SK-N-SH (cell line): ENCODE data around the gene HHAT. TPM values are rescaled to one million over a fixed set of nuclear protein-coding genes. Genes with fewer than 3 reads are reported as not detected.
A peak's percentile ranks its signal among the peaks of the same experiment; 100 is the strongest.

ENCODE experiments used
- CTCF ChIA-PET: fragments of 300-600, 350-600 bp; formaldehyde crosslinking; extraction: SDS; loops from one replicate; lab custom pipeline; 2021; lab: Yijun Ruan, JAX
- POLR2A ChIA-PET: fragments of 350-600 bp; sonication (Branson Sonifier 250); formaldehyde crosslinking; extraction: SDS; loops from one replicate; lab custom pipeline; 2020; ENCODE audit warnings: antibody characterized with exemption, inconsistent platforms; lab: Yijun Ruan, JAX
- DNase-seq: peaks from one replicate; pipeline ENCODE4 v3.0.0; 2012
- H2AFZ ChIP-seq: fragments of 200-600 bp; sonication (generic); 2 replicates; pipeline ENCODE4 v1.8.1; 2016; ENCODE audit warnings: antibody characterized with exemption, mild to moderate bottlenecking, low read depth
- H3F3A ChIP-seq: fragments of 200-600 bp; sonication (generic); replicated peaks from 2 replicates; pipeline ENCODE3; 2016; ENCODE audit warnings: antibody characterized with exemption, mild to moderate bottlenecking; ENCODE audit not compliant: insufficient read depth
- H3K27ac ChIP-seq, 2 experiments: fragments of 200-500 bp in 1 of 2; fragments of 200-600 bp in 1 of 2; sonication (Bioruptor generic) in 1 of 2; sonication (generic), shearing (Covaris generic) in 1 of 2; 2 replicates each; pipeline versions ENCODE4 v1.5.1 to v1.6.1; 2014 to 2016; ENCODE audit warnings: low read depth in 2 of 2, inconsistent platforms in 1 of 2, low read length in 1 of 2, mild to moderate bottlenecking in 1 of 2, mixed read lengths in 1 of 2
- H3K27me3 ChIP-seq: fragments of 200-600 bp; sonication (generic), shearing (Covaris generic); 2 replicates; pipeline ENCODE4 v1.6.1; 2016; ENCODE audit warnings: mixed run types; ENCODE audit not compliant: insufficient read depth
- H3K36me3 ChIP-seq, 2 experiments: fragments of 200-500 bp in 1 of 2; fragments of 200-600 bp in 1 of 2; sonication (Bioruptor generic) in 1 of 2; sonication (generic) in 1 of 2; replicated peaks in 1 of 2; 2 replicates each; pipeline versions ENCODE3 to v1.5.1; 2014 to 2016; ENCODE audit warnings: low read length in 1 of 2, mild to moderate bottlenecking in 1 of 2; ENCODE audit not compliant: insufficient read depth in 2 of 2, control insufficient read depth in 1 of 2
- H3K4me1 ChIP-seq, 2 experiments: fragments of 200-500 bp in 1 of 2; fragments of 200-600 bp in 1 of 2; sonication (Bioruptor generic) in 1 of 2; sonication (generic), shearing (Covaris generic) in 1 of 2; 2 replicates each; pipeline versions ENCODE4 v1.5.1 to v1.6.1; 2014 to 2016; ENCODE audit warnings: low read depth in 1 of 2, low read length in 1 of 2, mixed run types in 1 of 2; ENCODE audit not compliant: insufficient read depth in 2 of 2, control insufficient read depth in 1 of 2
- H3K4me2 ChIP-seq: fragments of 200-600 bp; sonication (generic), shearing (Covaris generic); 2 replicates; pipeline ENCODE4 v1.6.1; 2017; ENCODE audit warnings: mixed run types
- H3K4me3 ChIP-seq, 2 experiments: fragments of 200-500 bp in 1 of 2; fragments of 200-600 bp in 1 of 2; sonication (Bioruptor generic) in 1 of 2; sonication (generic), shearing (Covaris generic) in 1 of 2; 2 replicates each; pipeline versions ENCODE4 v1.5.1 to v1.8.1; 2014 to 2016; ENCODE audit warnings: low read depth in 2 of 2, inconsistent platforms in 1 of 2, low read length in 1 of 2, mild to moderate bottlenecking in 1 of 2, mixed read lengths in 1 of 2, moderate library complexity in 1 of 2
- H3K79me2 ChIP-seq: fragments of 200-600 bp; sonication (generic); 2 replicates; pipeline ENCODE4 v1.8.1; 2017; ENCODE audit warnings: mild to moderate bottlenecking; ENCODE audit not compliant: insufficient read depth
- H3K9ac ChIP-seq: fragments of 200-600 bp; sonication (generic); 2 replicates; pipeline ENCODE4 v1.6.1; 2017; ENCODE audit warnings: mixed run types
- H3K9me2 ChIP-seq: fragments of 200-600 bp; sonication (generic); 2 replicates; pipeline ENCODE4 v1.6.1; 2017; ENCODE audit warnings: mixed run types
- H3K9me3 ChIP-seq: fragments of 200-600 bp; sonication (generic); 2 replicates; pipeline ENCODE4 v1.6.1; 2017; ENCODE audit warnings: mixed run types, mild to moderate bottlenecking, moderate library complexity
- H4K20me1 ChIP-seq: fragments of 200-600 bp; sonication (generic); 2 replicates; pipeline ENCODE4 v1.6.1; 2017; ENCODE audit warnings: mild to moderate bottlenecking, mixed run types; ENCODE audit not compliant: insufficient read depth
- EZH2phosphoT487 ChIP-seq: fragments of 200-600 bp; sonication (generic); IDR thresholded peaks from 2 replicates; pipeline ENCODE4 v1.6.1; 2017; ENCODE audit warnings: low read depth, mixed run types, mild to moderate bottlenecking, antibody characterized with exemption, moderate library complexity, borderline replicate concordance
- GABPA ChIP-seq: IDR thresholded peaks from 2 replicates; pipeline ENCODE4 v1.4.0; 2012; ENCODE audit warnings: low read depth, mild to moderate bottlenecking
- GATA2 ChIP-seq: sonication (generic); formaldehyde crosslinking; IDR thresholded peaks from 2 replicates; pipeline ENCODE4 v1.5.0; 2020; ENCODE audit warnings: mild to moderate bottlenecking, missing genetic modification reagents
- JUND ChIP-seq: IDR thresholded peaks from 2 replicates; pipeline ENCODE4 v1.4.0; 2012
- MAX ChIP-seq: IDR thresholded peaks from 2 replicates; pipeline ENCODE4 v1.4.0; 2012; ENCODE audit warnings: low read depth
- NFIC ChIP-seq: IDR thresholded peaks from 2 replicates; pipeline ENCODE4 v1.4.0; 2012; ENCODE audit warnings: borderline replicate concordance
- RAD21 ChIP-seq: IDR thresholded peaks from 2 replicates; pipeline ENCODE4 v1.6.1; 2012; ENCODE audit warnings: mild to moderate bottlenecking, low read length
- REST ChIP-seq: IDR thresholded peaks from 2 replicates; pipeline ENCODE4 v1.6.1; 2012; ENCODE audit warnings: mild to moderate bottlenecking, low read depth, low read length, moderate library complexity
- TAF1 ChIP-seq: IDR thresholded peaks from 2 replicates; pipeline ENCODE4 v1.6.1; 2012; ENCODE audit warnings: low read depth, mild to moderate bottlenecking, low read length, moderate library complexity, borderline replicate concordance
- TCF12 ChIP-seq: IDR thresholded peaks from 2 replicates; pipeline ENCODE4 v1.4.0; 2012
- TEAD4 ChIP-seq: IDR thresholded peaks from 2 replicates; pipeline ENCODE4 v1.4.0; 2012; ENCODE audit warnings: mild to moderate bottlenecking, borderline replicate concordance; ENCODE audit not compliant: insufficient read depth
- WGBS: methylation state at CpG from one replicate; pipeline ENCODE4 v1.1.6; 2017; ENCODE audit warnings: low lambda C conversion rate; 5-methylcytosine and 5-hydroxymethylcytosine counted together
- polyA plus RNA-seq, 3 experiments: library from polyadenylated mRNA; depleted of rRNA; stranded (reverse); fragments of >200 nt; gene quantifications; 2 replicates each; pipeline ENCODE4 v1.2.3, GENCODE V29; 2012
- TF ChIP-seq, protein P1 (sequence below): fragments of 150-350 bp; IDR thresholded peaks from 2 replicates; pipeline ENCODE4 v1.6.1; 2016; ENCODE audit warnings: mild to moderate bottlenecking, low read depth, low read length
- TF ChIP-seq, protein P2 (sequence below): IDR thresholded peaks from 2 replicates; pipeline ENCODE4 v1.4.0; 2012; ENCODE audit warnings: low read depth, borderline replicate concordance
- TF ChIP-seq, protein P3 (sequence below): IDR thresholded peaks from 2 replicates; pipeline ENCODE4; 2012
- TF ChIP-seq, protein P4 (sequence below): fragments of 200-600 bp; sonication (generic); IDR thresholded peaks from 2 replicates; pipeline ENCODE4 v1.6.1; 2017; ENCODE audit warnings: antibody characterized with exemption, mild to moderate bottlenecking, moderate library complexity
- TF ChIP-seq, protein P5 (sequence below): IDR thresholded peaks from 2 replicates; pipeline ENCODE4 v1.4.0; 2012; ENCODE audit warnings: low read depth, borderline replicate concordance

The HHAT gene
- polyA plus RNA-seq, 1 of the 3 experiments (the other 2 are of a cell fraction): 8.1 TPM

DNA sequence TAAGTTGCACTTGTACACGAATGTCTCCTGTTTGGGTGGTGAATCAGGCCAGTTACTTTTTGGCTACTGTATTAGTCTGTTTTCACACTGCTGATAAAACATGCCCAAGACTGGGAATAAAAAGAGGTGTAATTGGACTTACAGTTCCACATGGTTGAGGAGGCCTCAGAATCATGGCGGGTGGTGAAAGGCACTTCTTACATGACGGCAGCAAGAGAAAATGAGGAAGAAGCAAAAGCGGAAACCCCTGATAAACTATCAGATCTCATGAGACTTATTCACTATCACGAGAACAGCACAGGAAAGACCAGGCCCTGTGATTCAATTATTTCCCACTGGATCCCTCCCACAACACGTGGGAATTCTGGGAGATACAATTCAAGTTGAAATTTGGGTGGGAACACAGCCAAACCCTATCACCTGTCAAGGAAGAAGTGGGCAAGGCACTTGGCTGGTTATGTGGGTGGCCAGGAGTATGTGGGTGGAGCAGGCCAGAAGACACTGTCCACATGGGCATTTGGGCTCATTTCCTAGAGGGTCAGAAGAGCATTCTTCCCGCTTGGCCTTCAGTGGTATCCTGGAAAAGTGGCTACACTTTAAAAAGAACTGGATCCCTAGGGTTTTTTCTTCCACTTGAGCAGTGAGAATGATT is 228.8 kb downstream of the HHAT start (continued):
- no peak for TF ChIP-seq MAX

DNA sequence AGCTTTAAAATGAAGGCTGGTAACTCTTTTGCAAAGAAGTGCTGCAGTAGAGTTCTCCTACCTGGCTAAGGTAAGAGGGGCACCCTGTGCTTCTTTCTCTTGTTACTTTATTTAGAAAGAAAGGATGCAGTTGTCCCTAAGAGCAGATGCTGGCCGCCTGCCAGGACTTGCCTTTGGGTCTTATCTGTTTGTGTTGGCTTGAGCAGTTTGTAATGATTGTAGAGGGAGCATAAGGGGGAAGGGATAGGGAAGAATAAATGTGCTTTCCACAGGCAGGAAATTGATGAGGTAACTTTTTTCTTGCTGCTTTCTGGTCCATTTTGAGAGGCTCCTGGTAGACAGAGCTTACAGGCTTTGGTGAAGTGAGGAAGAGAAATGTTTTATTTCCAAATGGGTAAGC is 229.6 kb downstream of the HHAT start:
- Histone ChIP-seq H3K4me3 (no peak overlapping the region), H3K27me3 (no peaks in the 10 kb centered on the region), H4K20me1 (no peaks in the 10 kb centered on the region), H3K4me1 (peaks cover 0 to 29% of the 10 kb centered on the region in 2 experiments; a peak in 2 of 4 replicates), H3K27ac (peak overlapping the region in 1 of 2 experiments; percentile 58; a peak in 2 of 4 replicates), H3K9ac (no peak overlapping the region), H3K36me3 (no peaks in the 10 kb centered on the region), H3K79me2 (no peaks in the 10 kb centered on the region), H2AFZ (no peak overlapping the region), H3K9me2 (no peaks in the 10 kb centered on the region), H3K4me2 (no peak overlapping the region), H3F3A (no peaks in the 10 kb centered on the region), H3K9me3 (no peaks in the 10 kb centered on the region)
- peak; percentile 44 for DNase-seq
- WGBS: 0% methylated on average over 1 of the region's 1 CpG
- no peak for TF ChIP-seq TAF1
- no peak for TF ChIP-seq TEAD4
- TF ChIP-seq, protein P1, sequence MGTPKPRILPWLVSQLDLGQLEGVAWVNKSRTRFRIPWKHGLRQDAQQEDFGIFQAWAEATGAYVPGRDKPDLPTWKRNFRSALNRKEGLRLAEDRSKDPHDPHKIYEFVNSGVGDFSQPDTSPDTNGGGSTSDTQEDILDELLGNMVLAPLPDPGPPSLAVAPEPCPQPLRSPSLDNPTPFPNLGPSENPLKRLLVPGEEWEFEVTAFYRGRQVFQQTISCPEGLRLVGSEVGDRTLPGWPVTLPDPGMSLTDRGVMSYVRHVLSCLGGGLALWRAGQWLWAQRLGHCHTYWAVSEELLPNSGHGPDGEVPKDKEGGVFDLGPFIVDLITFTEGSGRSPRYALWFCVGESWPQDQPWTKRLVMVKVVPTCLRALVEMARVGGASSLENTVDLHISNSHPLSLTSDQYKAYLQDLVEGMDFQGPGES: no peak
- TF ChIP-seq JUND: no peak
- TF ChIP-seq GATA2 (CRISPR knock-in tag): peak; percentile 41
- no peak for TF ChIP-seq REST
- TF ChIP-seq TCF12: no peak
- TF ChIP-seq, protein P2, sequence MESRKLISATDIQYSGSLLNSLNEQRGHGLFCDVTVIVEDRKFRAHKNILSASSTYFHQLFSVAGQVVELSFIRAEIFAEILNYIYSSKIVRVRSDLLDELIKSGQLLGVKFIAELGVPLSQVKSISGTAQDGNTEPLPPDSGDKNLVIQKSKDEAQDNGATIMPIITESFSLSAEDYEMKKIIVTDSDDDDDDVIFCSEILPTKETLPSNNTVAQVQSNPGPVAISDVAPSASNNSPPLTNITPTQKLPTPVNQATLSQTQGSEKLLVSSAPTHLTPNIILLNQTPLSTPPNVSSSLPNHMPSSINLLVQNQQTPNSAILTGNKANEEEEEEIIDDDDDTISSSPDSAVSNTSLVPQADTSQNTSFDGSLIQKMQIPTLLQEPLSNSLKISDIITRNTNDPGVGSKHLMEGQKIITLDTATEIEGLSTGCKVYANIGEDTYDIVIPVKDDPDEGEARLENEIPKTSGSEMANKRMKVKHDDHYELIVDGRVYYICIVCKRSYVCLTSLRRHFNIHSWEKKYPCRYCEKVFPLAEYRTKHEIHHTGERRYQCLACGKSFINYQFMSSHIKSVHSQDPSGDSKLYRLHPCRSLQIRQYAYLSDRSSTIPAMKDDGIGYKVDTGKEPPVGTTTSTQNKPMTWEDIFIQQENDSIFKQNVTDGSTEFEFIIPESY: no peak
- TF ChIP-seq EZH2phosphoT487: no peak
- TF ChIP-seq, protein P3, sequence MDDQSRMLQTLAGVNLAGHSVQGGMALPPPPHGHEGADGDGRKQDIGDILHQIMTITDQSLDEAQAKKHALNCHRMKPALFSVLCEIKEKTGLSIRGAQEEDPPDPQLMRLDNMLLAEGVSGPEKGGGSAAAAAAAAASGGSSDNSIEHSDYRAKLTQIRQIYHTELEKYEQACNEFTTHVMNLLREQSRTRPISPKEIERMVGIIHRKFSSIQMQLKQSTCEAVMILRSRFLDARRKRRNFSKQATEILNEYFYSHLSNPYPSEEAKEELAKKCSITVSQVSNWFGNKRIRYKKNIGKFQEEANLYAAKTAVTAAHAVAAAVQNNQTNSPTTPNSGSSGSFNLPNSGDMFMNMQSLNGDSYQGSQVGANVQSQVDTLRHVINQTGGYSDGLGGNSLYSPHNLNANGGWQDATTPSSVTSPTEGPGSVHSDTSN: no peak
- TF ChIP-seq, protein P4, sequence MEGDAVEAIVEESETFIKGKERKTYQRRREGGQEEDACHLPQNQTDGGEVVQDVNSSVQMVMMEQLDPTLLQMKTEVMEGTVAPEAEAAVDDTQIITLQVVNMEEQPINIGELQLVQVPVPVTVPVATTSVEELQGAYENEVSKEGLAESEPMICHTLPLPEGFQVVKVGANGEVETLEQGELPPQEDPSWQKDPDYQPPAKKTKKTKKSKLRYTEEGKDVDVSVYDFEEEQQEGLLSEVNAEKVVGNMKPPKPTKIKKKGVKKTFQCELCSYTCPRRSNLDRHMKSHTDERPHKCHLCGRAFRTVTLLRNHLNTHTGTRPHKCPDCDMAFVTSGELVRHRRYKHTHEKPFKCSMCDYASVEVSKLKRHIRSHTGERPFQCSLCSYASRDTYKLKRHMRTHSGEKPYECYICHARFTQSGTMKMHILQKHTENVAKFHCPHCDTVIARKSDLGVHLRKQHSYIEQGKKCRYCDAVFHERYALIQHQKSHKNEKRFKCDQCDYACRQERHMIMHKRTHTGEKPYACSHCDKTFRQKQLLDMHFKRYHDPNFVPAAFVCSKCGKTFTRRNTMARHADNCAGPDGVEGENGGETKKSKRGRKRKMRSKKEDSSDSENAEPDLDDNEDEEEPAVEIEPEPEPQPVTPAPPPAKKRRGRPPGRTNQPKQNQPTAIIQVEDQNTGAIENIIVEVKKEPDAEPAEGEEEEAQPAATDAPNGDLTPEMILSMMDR: no peak
- TF ChIP-seq NFIC: peak; percentile 27; the same call in 1 of the 2 replicates
- no peak for TF ChIP-seq RAD21
- TF ChIP-seq, protein P5, sequence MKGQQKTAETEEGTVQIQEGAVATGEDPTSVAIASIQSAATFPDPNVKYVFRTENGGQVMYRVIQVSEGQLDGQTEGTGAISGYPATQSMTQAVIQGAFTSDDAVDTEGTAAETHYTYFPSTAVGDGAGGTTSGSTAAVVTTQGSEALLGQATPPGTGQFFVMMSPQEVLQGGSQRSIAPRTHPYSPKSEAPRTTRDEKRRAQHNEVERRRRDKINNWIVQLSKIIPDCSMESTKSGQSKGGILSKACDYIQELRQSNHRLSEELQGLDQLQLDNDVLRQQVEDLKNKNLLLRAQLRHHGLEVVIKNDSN: no peak
- no peak for TF ChIP-seq GABPA
- ChIA-PET POLR2A (no interaction called here), CTCF (interaction anchor here (0.6 kb wide), 1 partner anchor 687 kb away, joined by 3 read pairs; no protein-coding TSS in a partner anchor)
